NCI-H146 (cell line): ENCODE data around the gene PRKN.

Experiments used
- DNase-seq: peaks from one replicate; lab custom pipeline; 2025; lab: John Stamatoyannopoulos, UW

Gene PRKN

GRCh38 chr6:161415302-161415855, 1312.2 kb downstream of the PRKN start:
- no peak for DNase-seq

- no peak for DNase-seq
Observed at GRCh38 chr6:161414707-161415106, 1312.9 kb downstream of the PRKN start.

GRCh38 chr6:161414180-161414579, 1313.4 kb downstream of the PRKN start:
- no peak for DNase-seq

- DNase-seq, result no peak
Observed at GRCh38 chr6:161413355-161413771, 1314.2 kb downstream of the PRKN start.

- DNase-seq, result no peak
Observed at GRCh38 chr6:161412795-161413194, 1314.8 kb downstream of the PRKN start.

- peak; percentile 12 for DNase-seq
Observed at GRCh38 chr6:161411265-161411944, 1316.2 kb downstream of the PRKN start.

- DNase-seq, result no peak
Observed at GRCh38 chr6:161410736-161411135, 1316.8 kb downstream of the PRKN start.

- DNase-seq, result peak; percentile 30
Observed at GRCh38 chr6:161410076-161410475, 1317.5 kb downstream of the PRKN start.

- no peak for DNase-seq
Observed at GRCh38 chr6:161409353-161409752, 1318.2 kb downstream of the PRKN start.

- no peak for DNase-seq
Observed at GRCh38 chr6:161408041-161408440, 1319.5 kb downstream of the PRKN start.

GRCh38 chr6:161407581-161407980, 1320.0 kb downstream of the PRKN start:
- DNase-seq, result peak; percentile 34

- peak; percentile 54 for DNase-seq
Observed at GRCh38 chr6:161407115-161407514, 1320.5 kb downstream of the PRKN start.

- DNase-seq, result no peak
Observed at GRCh38 chr6:161406646-161407045, 1320.9 kb downstream of the PRKN start.

GRCh38 chr6:161405418-161405817, 1322.1 kb downstream of the PRKN start:
- DNase-seq, result no peak

GRCh38 chr6:161403717-161404116, 1323.8 kb downstream of the PRKN start:
- DNase-seq, result no peak

- DNase-seq, result no peak
Observed at GRCh38 chr6:161401587-161402309, 1325.8 kb downstream of the PRKN start.

GRCh38 chr6:161400671-161401070, 1326.9 kb downstream of the PRKN start:
- peak; percentile 46 for DNase-seq

GRCh38 chr6:161396539-161396938, 1331.0 kb downstream of the PRKN start:
- DNase-seq, result no peak

- DNase-seq, result no peak
Observed at GRCh38 chr6:161395716-161396231, 1331.8 kb downstream of the PRKN start.

GRCh38 chr6:161394437-161394836, 1333.1 kb downstream of the PRKN start:
- DNase-seq, result no peak

- DNase-seq, result peak; percentile 89
Observed at GRCh38 chr6:161393839-161394364, 1333.7 kb downstream of the PRKN start.

GRCh38 chr6:161393292-161393691, 1334.3 kb downstream of the PRKN start:
- DNase-seq, result no peak

- DNase-seq, result no peak
Observed at GRCh38 chr6:161389756-161390155, 1337.8 kb downstream of the PRKN start.
